ENCODE results near the gene PRAC2. TPM values are rescaled to one million over a fixed set of nuclear protein-coding genes. Genes with fewer than 3 reads are reported as not detected.

Gene PRAC2
- total RNA-seq, 1 donor from 2014 or later, result not detected

DNA sequence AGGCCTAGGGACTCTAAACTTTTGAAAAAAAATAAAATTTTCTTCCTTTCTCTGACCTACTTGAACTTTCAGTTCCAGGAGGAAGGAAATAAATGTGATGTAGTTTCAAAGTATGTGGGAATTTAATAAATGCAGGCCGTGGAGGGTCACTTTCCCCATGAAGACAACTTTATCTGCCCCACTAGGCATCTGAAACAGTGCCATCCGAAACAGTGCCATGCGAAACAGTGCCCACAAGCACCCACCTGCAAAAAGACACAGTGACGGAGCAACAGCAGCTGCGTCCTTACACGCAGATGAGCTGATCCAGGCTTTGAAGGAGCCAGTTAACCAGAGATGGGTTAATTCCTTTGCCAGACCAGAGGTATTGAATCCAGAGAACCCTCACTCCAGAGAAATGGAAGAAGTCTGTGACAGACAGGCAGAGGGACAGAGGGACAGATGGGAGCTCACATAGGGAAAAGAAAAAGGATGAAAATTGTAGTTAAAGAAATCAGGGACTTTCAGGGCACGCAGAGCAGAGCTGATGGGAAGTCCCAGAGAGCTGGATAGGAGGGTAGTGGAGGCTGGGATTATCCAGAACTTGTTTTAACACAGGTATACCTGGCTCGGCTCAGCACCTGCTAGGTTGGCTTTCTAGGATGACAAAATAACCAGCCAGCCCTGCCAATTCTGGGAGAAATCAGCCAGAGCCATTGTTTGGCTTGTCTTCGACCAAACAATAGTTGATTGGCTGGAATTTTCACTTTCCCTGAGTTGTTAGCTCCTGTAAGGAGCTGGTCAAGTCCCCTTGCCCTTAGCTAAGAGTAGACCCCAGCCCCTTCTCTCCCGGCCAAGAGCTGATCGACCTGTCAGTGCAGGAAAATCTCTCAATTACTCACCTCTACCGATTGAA lies 22.6 kb downstream of the PRAC2 start:
- no peak for TF ChIP-seq CTCF (IDR thresholded peaks at IDR 0.05; ENCODE audit: insufficient read depth, low read length, severe bottlenecking)
- Histone ChIP-seq H3K4me3 (ENCODE audit: low read depth, low read length) (no peak overlapping the region), H3K27me3 (ENCODE audit: control insufficient read depth, insufficient read depth, low read length) (peaks cover 64% of the 10 kb centered on the region), H3K36me3 (ENCODE audit: control insufficient read depth, insufficient read depth, low read length) (no peaks in the 10 kb centered on the region)
- DNase-seq (ENCODE audit: low read depth) (no peak), FAIRE-seq (no peak)

DNA sequence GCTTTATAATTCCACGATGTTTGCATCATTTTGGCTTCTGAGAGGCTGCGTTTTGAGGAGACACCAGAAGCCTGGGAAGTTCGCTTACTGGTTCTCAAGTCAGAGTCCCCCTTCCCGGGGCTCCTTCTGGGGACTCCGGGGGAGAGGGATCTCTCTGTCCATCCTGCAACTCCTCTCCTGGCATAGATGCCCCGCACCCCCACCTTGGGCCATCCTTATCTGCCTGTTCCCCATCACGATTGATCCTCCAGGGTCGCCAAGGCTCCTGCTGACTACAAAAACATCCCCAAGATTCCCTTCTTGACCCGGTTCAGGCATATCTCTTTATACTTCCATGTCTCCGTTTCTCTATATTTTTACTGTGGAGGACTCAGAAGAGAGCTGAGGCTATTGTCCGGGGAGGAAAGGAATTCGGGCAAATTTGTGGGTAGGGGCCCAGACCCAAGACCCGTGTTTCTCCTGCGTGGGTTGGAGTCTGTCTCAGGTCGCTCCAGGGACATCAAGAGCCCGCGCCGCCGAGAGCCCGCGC lies 24.0 kb downstream of the PRAC2 start:
- TF ChIP-seq CTCF (IDR thresholded peaks at IDR 0.05; ENCODE audit: insufficient read depth, low read length, severe bottlenecking), result no peak
- FAIRE-seq (no peak), DNase-seq (ENCODE audit: low read depth) (no peak)
- Histone ChIP-seq H3K36me3 (ENCODE audit: control insufficient read depth, insufficient read depth, low read length) (no peaks in the 10 kb centered on the region), H3K4me3 (ENCODE audit: low read depth, low read length) (no peak overlapping the region), H3K27me3 (ENCODE audit: control insufficient read depth, insufficient read depth, low read length) (peaks cover 69% of the 10 kb centered on the region)

DNA sequence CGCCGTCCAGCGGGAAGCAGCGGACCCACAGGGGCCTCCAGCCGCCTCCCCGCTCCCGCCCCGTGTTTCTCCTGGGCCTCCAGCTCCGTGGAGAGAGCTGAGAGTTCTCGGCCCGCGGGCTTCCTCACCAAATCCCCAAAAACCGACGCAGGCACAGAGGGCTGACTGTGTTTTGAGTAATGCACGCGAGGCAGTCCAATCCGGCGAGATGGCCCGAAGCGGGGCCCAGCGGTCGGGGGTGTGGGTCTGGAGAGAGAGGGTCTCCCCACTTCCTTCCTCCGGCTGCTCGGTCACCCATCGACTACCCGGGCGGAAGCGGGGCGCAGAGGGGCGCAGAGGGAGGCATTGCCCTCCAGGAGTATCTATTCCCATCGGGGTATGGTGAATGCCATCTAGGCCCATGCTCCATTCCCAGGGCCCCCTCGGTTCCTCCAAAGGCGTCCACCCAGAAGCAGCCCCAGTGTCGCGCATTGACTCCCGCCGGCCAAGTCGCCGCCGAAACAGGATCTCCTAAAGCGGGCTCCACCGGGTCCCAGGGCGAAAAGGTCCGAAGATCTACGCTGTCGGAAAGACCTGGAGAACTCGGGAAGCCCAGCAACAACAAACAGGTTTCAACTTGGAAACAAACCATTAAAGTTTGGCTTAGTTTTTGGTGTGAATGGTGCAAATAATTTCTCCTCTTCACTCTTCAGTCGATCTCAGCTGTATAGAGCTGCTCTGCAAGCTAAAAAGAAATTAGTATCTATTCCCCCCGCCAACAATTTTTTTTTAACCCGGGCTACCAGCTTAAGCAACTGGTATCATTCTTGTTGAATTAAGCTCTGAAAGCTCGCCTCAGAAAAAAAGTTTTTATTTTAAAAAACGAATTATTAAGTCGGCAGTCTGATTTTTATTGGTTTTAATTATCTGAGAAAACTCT lies 24.7 kb downstream of the PRAC2 start:
- no peak for TF ChIP-seq CTCF (IDR thresholded peaks at IDR 0.05; ENCODE audit: insufficient read depth, low read length, severe bottlenecking)
- H3K27me3 ChIP-seq (ENCODE audit: control insufficient read depth, insufficient read depth, low read length), result peaks cover 71% of the 10 kb centered on the region
- no peak for FAIRE-seq
- DNase-seq (ENCODE audit: low read depth), result no peak
- no peak overlapping the region for H3K4me3 ChIP-seq (ENCODE audit: low read depth, low read length)
- no peaks in the 10 kb centered on the region for H3K36me3 ChIP-seq (ENCODE audit: control insufficient read depth, insufficient read depth, low read length)

GRCh38 chr17:48748718-48749566 lies 26.0 kb downstream of the PRAC2 start:
- TF ChIP-seq CTCF (IDR thresholded peaks at IDR 0.05; ENCODE audit: insufficient read depth, low read length, severe bottlenecking), result no peak
- FAIRE-seq, result no peak
- Histone ChIP-seq H3K36me3 (ENCODE audit: control insufficient read depth, insufficient read depth, low read length) (no peaks in the 10 kb centered on the region), H3K4me3 (ENCODE audit: low read depth, low read length) (no peak overlapping the region), H3K27me3 (ENCODE audit: control insufficient read depth, insufficient read depth, low read length) (peaks cover 74% of the 10 kb centered on the region)
- no peak for DNase-seq (ENCODE audit: low read depth)
